Skin of body (tissue), 2 donors: Measurements from ENCODE around the gene FOXD2. TPM values are rescaled to one million over a fixed set of nuclear protein-coding genes. Genes with fewer than 3 reads are reported as not detected.

Experiments used
- DNase-seq: peaks from one replicate; lab custom pipeline; 2025; lab: John Stamatoyannopoulos, UW
- total RNA-seq: library from RNA; depleted of rRNA; stranded (reverse); fragments of >200 nt; gene quantifications from one replicate; pipeline ENCODE4 v1.2.3, GENCODE V29; 2014

Gene FOXD2
- 0.30 TPM for total RNA-seq

GRCh38 chr1:47437447-47438164 lies at the start of gene FOXD2:
Gene FOXD2, plus strand, starts transcription at chr1:47438044. Its CDS starts 92 bp downstream, at chr1:47438136.
- peak; percentile 69 for DNase-seq

- DNase-seq = peak; percentile 74
Measured at GRCh38 chr1:47388891-47389238, 49.0 kb upstream of the FOXD2 start.

- no peak for DNase-seq
Measured at GRCh38 chr1:47389731-47390130, 48.1 kb upstream of the FOXD2 start.

GRCh38 chr1:47390843-47391242 lies 47.0 kb upstream of the FOXD2 start:
- DNase-seq = no peak

GRCh38 chr1:47393141-47393540 lies 44.7 kb upstream of the FOXD2 start:
- no peak for DNase-seq

- DNase-seq = no peak
Measured at GRCh38 chr1:47395433-47395832, 42.4 kb upstream of the FOXD2 start.

GRCh38 chr1:47396671-47397196 lies 41.1 kb upstream of the FOXD2 start:
- no peak for DNase-seq

GRCh38 chr1:47399138-47399845 lies 38.6 kb upstream of the FOXD2 start:
- no peak for DNase-seq

GRCh38 chr1:47399846-47400155 lies 38.0 kb upstream of the FOXD2 start:
- DNase-seq = no peak

GRCh38 chr1:47401761-47402160 lies 36.1 kb upstream of the FOXD2 start:
- no peak for DNase-seq

- no peak for DNase-seq
Measured at GRCh38 chr1:47402591-47402990, 35.3 kb upstream of the FOXD2 start.

- DNase-seq = no peak
Measured at GRCh38 chr1:47403321-47403910, 34.4 kb upstream of the FOXD2 start.

- no peak for DNase-seq
Measured at GRCh38 chr1:47405697-47406096, 32.1 kb upstream of the FOXD2 start.

GRCh38 chr1:47406966-47407365 lies 30.9 kb upstream of the FOXD2 start:
- DNase-seq = no peak

- DNase-seq = no peak
Measured at GRCh38 chr1:47407481-47407880, 30.4 kb upstream of the FOXD2 start.

- no peak for DNase-seq
Measured at GRCh38 chr1:47409311-47410067, 28.4 kb upstream of the FOXD2 start.

GRCh38 chr1:47410068-47410455 lies 27.8 kb upstream of the FOXD2 start:
- no peak for DNase-seq

GRCh38 chr1:47411436-47411835 lies 26.4 kb upstream of the FOXD2 start:
- no peak for DNase-seq

- no peak for DNase-seq
Measured at GRCh38 chr1:47412437-47412836, 25.4 kb upstream of the FOXD2 start.

- no peak for DNase-seq
Measured at GRCh38 chr1:47415728-47416318, 22.0 kb upstream of the FOXD2 start, which contains the start of gene FOXE3. Gene FOXE3, plus strand, starts transcription at chr1:47416285. Its CDS starts 31 bp downstream, at chr1:47416316.
